NCI-H82 treated with DMSO at 0.1 percent for 48 hours (cell line): ENCODE results near the gene DYNC1I1.
"Not testable (repeated sequence)": the region's sequence is repeated elsewhere in the genome, so short reads cannot be mapped to it uniquely, and the experiment has no call there.

ENCODE experiments used
- DNase-seq: peaks from one replicate; lab custom pipeline; 2025; ENCODE audit not compliant: unreplicated experiment; lab: John Stamatoyannopoulos, UW

DYNC1I1 gene

GRCh38 chr7:95906851-95907250, 134.5 kb downstream of the DYNC1I1 start:
- peak; percentile 36 for DNase-seq

GRCh38 chr7:95907337-95907736, 135.0 kb downstream of the DYNC1I1 start:
- DNase-seq: no peak

- DNase-seq: no peak
Observed at GRCh38 chr7:95908499-95908898, 136.1 kb downstream of the DYNC1I1 start.

- DNase-seq: peak; percentile 84
Observed at GRCh38 chr7:95910341-95910740, 138.0 kb downstream of the DYNC1I1 start.

- no peak for DNase-seq
Observed at GRCh38 chr7:95915731-95916130, 143.4 kb downstream of the DYNC1I1 start.

- peak; percentile 17 for DNase-seq
Observed at GRCh38 chr7:95916573-95917297, 144.4 kb downstream of the DYNC1I1 start.

GRCh38 chr7:95917634-95918033, 145.3 kb downstream of the DYNC1I1 start:
- no peak for DNase-seq

- no peak for DNase-seq
Observed at GRCh38 chr7:95919556-95919955, 147.2 kb downstream of the DYNC1I1 start.

GRCh38 chr7:95921543-95921942, 149.2 kb downstream of the DYNC1I1 start:
- DNase-seq: no peak

GRCh38 chr7:95922191-95922590, 149.8 kb downstream of the DYNC1I1 start:
- DNase-seq: no peak

- DNase-seq: no peak
Observed at GRCh38 chr7:95925236-95925635, 152.9 kb downstream of the DYNC1I1 start.

- DNase-seq: no peak
Observed at GRCh38 chr7:95925971-95926370, 153.6 kb downstream of the DYNC1I1 start.

- DNase-seq: no peak
Observed at GRCh38 chr7:95927756-95928155, 155.4 kb downstream of the DYNC1I1 start.

GRCh38 chr7:95929710-95930280, 157.4 kb downstream of the DYNC1I1 start:
- no peak for DNase-seq

GRCh38 chr7:95931460-95932232, 159.3 kb downstream of the DYNC1I1 start:
- DNase-seq: no peak

- no peak for DNase-seq
Observed at GRCh38 chr7:95933618-95934017, 161.3 kb downstream of the DYNC1I1 start.

GRCh38 chr7:95944867-95945266, 172.5 kb downstream of the DYNC1I1 start:
- not testable (repeated sequence) for DNase-seq

- DNase-seq: no peak
Observed at GRCh38 chr7:95950698-95951097, 178.3 kb downstream of the DYNC1I1 start.

GRCh38 chr7:95951531-95951930, 179.2 kb downstream of the DYNC1I1 start:
- DNase-seq: no peak

GRCh38 chr7:95951997-95952795, 179.8 kb downstream of the DYNC1I1 start:
- no peak for DNase-seq

GRCh38 chr7:95952851-95953250, 180.5 kb downstream of the DYNC1I1 start:
- no peak for DNase-seq
